ENCODE measurements around the gene POC5. TPM values are rescaled to one million over a fixed set of nuclear protein-coding genes. Genes with fewer than 3 reads are reported as not detected.
"Not testable (repeated sequence)": the region's sequence is repeated elsewhere in the genome, so short reads cannot be mapped to it uniquely, and the experiment has no call there.

Gene POC5
- total RNA-seq, 1 donor from 2014 or later = 11.8 TPM

GRCh38 chr5:75729321-75729720, 12.1 kb upstream of the POC5 start:
- TF ChIP-seq, protein P1, sequence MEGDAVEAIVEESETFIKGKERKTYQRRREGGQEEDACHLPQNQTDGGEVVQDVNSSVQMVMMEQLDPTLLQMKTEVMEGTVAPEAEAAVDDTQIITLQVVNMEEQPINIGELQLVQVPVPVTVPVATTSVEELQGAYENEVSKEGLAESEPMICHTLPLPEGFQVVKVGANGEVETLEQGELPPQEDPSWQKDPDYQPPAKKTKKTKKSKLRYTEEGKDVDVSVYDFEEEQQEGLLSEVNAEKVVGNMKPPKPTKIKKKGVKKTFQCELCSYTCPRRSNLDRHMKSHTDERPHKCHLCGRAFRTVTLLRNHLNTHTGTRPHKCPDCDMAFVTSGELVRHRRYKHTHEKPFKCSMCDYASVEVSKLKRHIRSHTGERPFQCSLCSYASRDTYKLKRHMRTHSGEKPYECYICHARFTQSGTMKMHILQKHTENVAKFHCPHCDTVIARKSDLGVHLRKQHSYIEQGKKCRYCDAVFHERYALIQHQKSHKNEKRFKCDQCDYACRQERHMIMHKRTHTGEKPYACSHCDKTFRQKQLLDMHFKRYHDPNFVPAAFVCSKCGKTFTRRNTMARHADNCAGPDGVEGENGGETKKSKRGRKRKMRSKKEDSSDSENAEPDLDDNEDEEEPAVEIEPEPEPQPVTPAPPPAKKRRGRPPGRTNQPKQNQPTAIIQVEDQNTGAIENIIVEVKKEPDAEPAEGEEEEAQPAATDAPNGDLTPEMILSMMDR (IDR thresholded peaks at IDR 0.05) = no peak
- DNase-seq (ENCODE audit: extremely low spot score, unreplicated experiment) = no peak
- no peaks in the 10 kb centered on the region for H3K9me3 Mint-ChIP-seq (ENCODE audit: unreplicated experiment)
- H3K27ac Mint-ChIP-seq (ENCODE audit: unreplicated experiment) = no peak overlapping the region
- H3K27me3 Mint-ChIP-seq (ENCODE audit: unreplicated experiment) = peaks cover 36% of the 10 kb centered on the region
- H3K4me3 Mint-ChIP-seq (ENCODE audit: unreplicated experiment) = no peak overlapping the region
- no peaks in the 10 kb centered on the region for H3K36me3 Mint-ChIP-seq (ENCODE audit: unreplicated experiment)
- no peaks in the 10 kb centered on the region for H3K4me1 Mint-ChIP-seq (ENCODE audit: unreplicated experiment)

DNA sequence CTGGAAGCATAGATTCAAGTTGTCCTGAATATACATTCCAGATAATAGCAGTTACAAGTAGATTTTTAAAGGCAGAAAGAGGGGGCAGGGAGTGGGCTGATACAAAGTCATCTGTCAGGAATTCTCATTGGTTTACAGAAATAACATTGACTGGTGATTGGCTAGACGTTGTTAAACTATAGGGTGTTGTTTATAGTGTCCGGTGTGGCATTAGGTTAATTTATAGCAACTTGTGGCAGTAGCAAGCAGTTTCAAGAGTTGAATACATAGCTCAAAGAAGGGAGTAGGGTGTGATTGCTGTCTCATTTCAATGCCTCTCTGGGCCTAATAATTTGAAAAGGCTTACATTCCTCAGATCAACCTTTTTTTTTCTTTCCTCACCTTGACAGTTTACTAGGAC, 10.7 kb upstream of the POC5 start:
- Mint-ChIP-seq H3K27me3 (ENCODE audit: unreplicated experiment) (peaks cover 34% of the 10 kb centered on the region), H3K4me1 (ENCODE audit: unreplicated experiment) (no peaks in the 10 kb centered on the region), H3K36me3 (ENCODE audit: unreplicated experiment) (no peaks in the 10 kb centered on the region), H3K9me3 (ENCODE audit: unreplicated experiment) (no peaks in the 10 kb centered on the region), H3K4me3 (ENCODE audit: unreplicated experiment) (no peak overlapping the region), H3K27ac (ENCODE audit: unreplicated experiment) (no peak overlapping the region)
- TF ChIP-seq, protein P1 (IDR thresholded peaks at IDR 0.05) = no peak
- no peak for DNase-seq (ENCODE audit: extremely low spot score, unreplicated experiment)

GRCh38 chr5:75726224-75726623, 9.0 kb upstream of the POC5 start:
- not testable (repeated sequence) for H3K9me3 Mint-ChIP-seq (ENCODE audit: unreplicated experiment); H3K27ac Mint-ChIP-seq (ENCODE audit: unreplicated experiment); H3K4me3 Mint-ChIP-seq (ENCODE audit: unreplicated experiment); DNase-seq (ENCODE audit: extremely low spot score, unreplicated experiment); H3K4me1 Mint-ChIP-seq (ENCODE audit: unreplicated experiment); H3K36me3 Mint-ChIP-seq (ENCODE audit: unreplicated experiment)
- peaks cover 41% of the 10 kb centered on the region for H3K27me3 Mint-ChIP-seq (ENCODE audit: unreplicated experiment)

DNA sequence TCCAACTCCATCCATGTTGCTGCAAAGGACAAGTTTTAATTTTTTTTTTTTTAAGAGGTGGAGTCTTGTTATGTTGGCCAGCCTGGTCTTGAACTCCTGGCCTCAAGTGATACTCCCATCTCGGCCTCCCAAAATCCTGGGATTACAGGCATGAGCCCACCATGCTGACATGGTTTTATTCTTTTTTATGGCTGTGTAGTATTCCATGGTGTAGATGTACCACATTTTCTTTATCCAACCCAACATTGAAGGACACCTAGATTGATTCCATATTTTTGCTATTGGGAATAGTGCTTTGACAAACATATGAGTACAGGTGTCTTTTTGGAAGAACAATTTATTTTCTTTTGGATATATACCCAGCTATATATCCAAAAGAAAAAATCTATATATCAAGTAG, 6.1 kb upstream of the POC5 start:
- Mint-ChIP-seq H3K4me3 (ENCODE audit: unreplicated experiment) (no peak overlapping the region), H3K27me3 (ENCODE audit: unreplicated experiment) (peaks cover 48% of the 10 kb centered on the region), H3K36me3 (ENCODE audit: unreplicated experiment) (no peaks in the 10 kb centered on the region), H3K9me3 (ENCODE audit: unreplicated experiment) (no peaks in the 10 kb centered on the region), H3K27ac (ENCODE audit: unreplicated experiment) (no peak overlapping the region), H3K4me1 (ENCODE audit: unreplicated experiment) (no peaks in the 10 kb centered on the region)
- no peak for DNase-seq (ENCODE audit: extremely low spot score, unreplicated experiment)
- TF ChIP-seq, protein P1 (IDR thresholded peaks at IDR 0.05) = no peak

GRCh38 chr5:75721573-75721972, 4.3 kb upstream of the POC5 start:
- no peak overlapping the region for H3K27ac Mint-ChIP-seq (ENCODE audit: unreplicated experiment)
- TF ChIP-seq, protein P1 (IDR thresholded peaks at IDR 0.05) = no peak
- H3K4me1 Mint-ChIP-seq (ENCODE audit: unreplicated experiment) = peaks cover 8% of the 10 kb centered on the region
- no peaks in the 10 kb centered on the region for H3K36me3 Mint-ChIP-seq (ENCODE audit: unreplicated experiment)
- H3K9me3 Mint-ChIP-seq (ENCODE audit: unreplicated experiment) = no peaks in the 10 kb centered on the region
- no peak for DNase-seq (ENCODE audit: extremely low spot score, unreplicated experiment)
- no peak overlapping the region for H3K4me3 Mint-ChIP-seq (ENCODE audit: unreplicated experiment)
- peaks cover 42% of the 10 kb centered on the region for H3K27me3 Mint-ChIP-seq (ENCODE audit: unreplicated experiment)

DNA sequence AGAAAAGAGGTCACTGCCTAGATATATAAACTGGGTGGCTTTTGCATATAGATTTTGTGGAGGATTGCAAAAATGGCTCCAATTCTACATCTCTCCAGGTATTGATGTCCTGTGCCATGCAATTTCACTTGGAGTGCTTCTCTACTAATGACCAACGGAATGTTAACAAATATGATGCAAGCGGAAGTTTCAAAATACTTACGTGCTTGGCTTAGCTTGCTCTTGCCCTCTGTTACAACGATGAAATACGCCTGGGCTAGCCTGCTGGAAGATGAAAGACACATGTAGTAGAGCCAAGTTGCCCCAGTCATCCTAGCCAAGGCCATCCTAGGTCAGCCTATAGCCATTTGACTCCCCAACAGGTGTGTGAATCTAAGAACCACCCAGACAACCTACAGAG, 3.6 kb upstream of the POC5 start:
- Mint-ChIP-seq H3K27me3 (ENCODE audit: unreplicated experiment) (peaks cover 36% of the 10 kb centered on the region), H3K4me3 (ENCODE audit: unreplicated experiment) (no peak overlapping the region), H3K27ac (ENCODE audit: unreplicated experiment) (no peak overlapping the region), H3K9me3 (ENCODE audit: unreplicated experiment) (no peaks in the 10 kb centered on the region), H3K36me3 (ENCODE audit: unreplicated experiment) (no peaks in the 10 kb centered on the region), H3K4me1 (ENCODE audit: unreplicated experiment) (peaks cover 14% of the 10 kb centered on the region)
- TF ChIP-seq, protein P1 (IDR thresholded peaks at IDR 0.05) = no peak
- DNase-seq (ENCODE audit: extremely low spot score, unreplicated experiment) = no peak
